Fibroblast of villous mesenchyme (primary cell): ENCODE results near the gene JAK1. TPM values are rescaled to one million over a fixed set of nuclear protein-coding genes. Genes with fewer than 3 reads are reported as not detected.
"Not testable (repeated sequence)": the region's sequence is repeated elsewhere in the genome, so short reads cannot be mapped to it uniquely, and the experiment has no call there.

Experiments
- DNase-seq: peaks from one replicate; pipeline ENCODE4 v3.0.0-alpha.2; 2010; ENCODE audit warnings: low read depth
- H3K4me3 ChIP-seq: 2 replicates; pipeline ENCODE4 v1.5.1; 2011; ENCODE audit warnings: low read depth, mild to moderate bottlenecking, low read length
- CTCF ChIP-seq: IDR thresholded peaks from 2 replicates; pipeline ENCODE4 v1.5.1; 2012; ENCODE audit warnings: low read depth, mild to moderate bottlenecking, low read length; ENCODE audit not compliant: insufficient read depth
- total RNA-seq: library from RNA; depleted of rRNA; stranded (reverse); fragments of >200 nt; gene quantifications from 2 replicates; pipeline ENCODE4 v1.2.3, GENCODE V29; 2012

Gene JAK1
- total RNA-seq, 1 donor, result 125 TPM

GRCh38 chr1:64826991-64827390, 139.4 kb downstream of the JAK1 start:
- no peak for TF ChIP-seq CTCF
- no peak overlapping the region for H3K4me3 ChIP-seq
- peak; percentile 9 for DNase-seq

- H3K4me3 ChIP-seq, result no peak overlapping the region
- peak; percentile 76 for TF ChIP-seq CTCF
Measured at GRCh38 chr1:64823691-64824476, 142.5 kb downstream of the JAK1 start.

GRCh38 chr1:64822621-64823020, 143.7 kb downstream of the JAK1 start:
- peak; percentile 47 for DNase-seq
- no peak overlapping the region for H3K4me3 ChIP-seq
- no peak for TF ChIP-seq CTCF

More at GRCh38 chr1:64823691-64824476, 142.5 kb downstream of the JAK1 start:
- peak; percentile 83 for DNase-seq

- DNase-seq, H3K4me3 ChIP-seq: not testable (repeated sequence)
Measured at GRCh38 chr1:64820572-64820971, 145.8 kb downstream of the JAK1 start.

- not testable (repeated sequence) for H3K4me3 ChIP-seq, DNase-seq
Measured at GRCh38 chr1:64817364-64817763, 149.0 kb downstream of the JAK1 start.

GRCh38 chr1:64814427-64814826, 151.9 kb downstream of the JAK1 start:
- no peak for TF ChIP-seq CTCF
- no peak for DNase-seq
- no peak overlapping the region for H3K4me3 ChIP-seq

GRCh38 chr1:64811131-64811530, 155.2 kb downstream of the JAK1 start:
- no peak for TF ChIP-seq CTCF
- no peak for DNase-seq

GRCh38 chr1:64810001-64810400, 156.3 kb downstream of the JAK1 start:
- H3K4me3 ChIP-seq, result no peak overlapping the region
- DNase-seq, result no peak
- TF ChIP-seq CTCF, result no peak

More at GRCh38 chr1:64811131-64811530, 155.2 kb downstream of the JAK1 start:
- H3K4me3 ChIP-seq, result no peak overlapping the region
